Activated T-helper 9 cell treated with anti-CD3 and anti-CD28 coated beads, Interleukin-2, amount 50 U/mL, for 16 hours (primary cell): ENCODE measurements around the gene B4GALT3.
"Not testable (repeated sequence)": the region's sequence is repeated elsewhere in the genome, so short reads cannot be mapped to it uniquely, and the experiment has no call there.

ENCODE experiments used
- DNase-seq: peaks from one replicate; pipeline ENCODE4 v3.0.0-alpha.2; 2020; ENCODE audit warnings: low read depth

Gene B4GALT3

GRCh38 chr1:161177112-161177935, at the start of gene B4GALT3:
TSS of gene B4GALT3 (minus strand) at chr1:161177507. CDS start at chr1:161176060, 1,447 bp downstream.
- peak; percentile 92 for DNase-seq

GRCh38 chr1:161226759-161227158, 49.5 kb upstream of the B4GALT3 start:
- DNase-seq = no peak

GRCh38 chr1:161226320-161226711, 49.0 kb upstream of the B4GALT3 start:
- DNase-seq = no peak

- DNase-seq = peak; percentile 78
Measured at GRCh38 chr1:161225534-161226319, 48.4 kb upstream of the B4GALT3 start, which contains the start of gene TOMM40L. TSS of gene TOMM40L (plus strand) at chr1:161226060. CDS start at chr1:161226490, 430 bp downstream.

GRCh38 chr1:161225178-161225533, 47.8 kb upstream of the B4GALT3 start:
- DNase-seq = no peak

GRCh38 chr1:161224695-161225087, 47.4 kb upstream of the B4GALT3 start:
- not testable (repeated sequence) for DNase-seq

- no peak for DNase-seq
Measured at GRCh38 chr1:161223805-161224694, 46.7 kb upstream of the B4GALT3 start.

- no peak for DNase-seq
Measured at GRCh38 chr1:161222175-161223019, 45.1 kb upstream of the B4GALT3 start.

- no peak for DNase-seq
Measured at GRCh38 chr1:161220002-161220401, 42.7 kb upstream of the B4GALT3 start.

- DNase-seq = no peak
Measured at GRCh38 chr1:161219078-161219892, 42.0 kb upstream of the B4GALT3 start.

GRCh38 chr1:161218301-161219077, 41.2 kb upstream of the B4GALT3 start:
- DNase-seq = no peak

GRCh38 chr1:161217831-161218230, 40.5 kb upstream of the B4GALT3 start:
- no peak for DNase-seq

GRCh38 chr1:161216945-161217712, 39.8 kb upstream of the B4GALT3 start:
- DNase-seq = no peak

GRCh38 chr1:161215076-161215475, 37.8 kb upstream of the B4GALT3 start, which contains the start of gene FCER1G:
TSS of gene FCER1G (plus strand) at chr1:161215295. CDS start at chr1:161215322, 27 bp downstream.
- no peak for DNase-seq

- no peak for DNase-seq
Measured at GRCh38 chr1:161214369-161214768, 37.1 kb upstream of the B4GALT3 start.

GRCh38 chr1:161209790-161210409, 32.6 kb upstream of the B4GALT3 start:
- peak; percentile 59 for DNase-seq

GRCh38 chr1:161207173-161207572, 29.9 kb upstream of the B4GALT3 start:
- DNase-seq = no peak
